Measurements from ENCODE around the gene SENP5. TPM values are rescaled to one million over a fixed set of nuclear protein-coding genes. Genes with fewer than 3 reads are reported as not detected.

Gene SENP5
- total and polyA plus RNA-seq, 2 of the 8 experiments (the other 6 are each of a cell fraction or from before 2014, with no cell fraction given), result 6.7 to 27.3 TPM

- TF ChIP-seq HDAC6 (IDR thresholded peaks at IDR 0.05; ENCODE audit: low read depth, low read length) (no peak), SRF (IDR thresholded peaks at IDR 0.05; ENCODE audit: low read depth, low read length) (peak; percentile 79), TCF12 (IDR thresholded peaks at IDR 0.05; ENCODE audit: low read depth, low read length) (no peak), BRCA1 (IDR thresholded peaks at IDR 0.05; ENCODE audit: low read depth, low read length) (no peak), ASH2L (IDR thresholded peaks at IDR 0.05; ENCODE audit: low read length) (peak; percentile 94), NANOG (IDR thresholded peaks at IDR 0.05; ENCODE audit: insufficient read depth, low read depth, low read length, poor library complexity, severe bottlenecking) (no peak), RBBP5 (IDR thresholded peaks at IDR 0.05; ENCODE audit: borderline replicate concordance, low read depth, low read length) (peak; percentile 97), NRF1 (IDR thresholded peaks at IDR 0.05; ENCODE audit: low read depth, low read length) (no peak), SP4 (IDR thresholded peaks at IDR 0.05; ENCODE audit: low read length) (no peak), SUZ12 (IDR thresholded peaks at IDR 0.05; ENCODE audit: low read length) (no peak), POLR2AphosphoS5 (IDR thresholded peaks at IDR 0.05; ENCODE audit: low read depth, low read length) (peak; percentile 96), SP1 (IDR thresholded peaks at IDR 0.05; ENCODE audit: low read depth, low read length) (no peak), SAP30 (IDR thresholded peaks at IDR 0.05; ENCODE audit: insufficient read depth, insufficient replicate concordance, low read length) (no peak), JUND (IDR thresholded peaks at IDR 0.05; ENCODE audit: low read length) (no peak), CBX5 (IDR thresholded peaks at IDR 0.05; ENCODE audit: low read depth, low read length) (no peak), TAF7 (optimal IDR thresholded peaks at IDR 0.05; ENCODE audit: borderline replicate concordance, low read depth, low read length) (no peak), TEAD4 (IDR thresholded peaks at IDR 0.05; ENCODE audit: low read depth, low read length) (no peak), ZNF274 (IDR thresholded peaks at IDR 0.05; ENCODE audit: borderline replicate concordance, extremely low read depth, low read length) (no peak), BACH1 (IDR thresholded peaks at IDR 0.05; ENCODE audit: low read length) (no peak), CREB1 (IDR thresholded peaks at IDR 0.05) (peak; percentile 97), EP300 (IDR thresholded peaks at IDR 0.05; ENCODE audit: borderline replicate concordance in 1 of 2, low read depth in 2 of 2, low read length in 2 of 2) (no peak), RXRA (IDR thresholded peaks at IDR 0.05; ENCODE audit: insufficient read depth, low read depth, low read length) (no peak), KDM1A (IDR thresholded peaks at IDR 0.05; ENCODE audit: borderline replicate concordance, low read length) (no peak), KDM5A (IDR thresholded peaks at IDR 0.05; ENCODE audit: low read length) (peak; percentile 82), CTBP2 (IDR thresholded peaks at IDR 0.05; ENCODE audit: borderline replicate concordance, insufficient read depth, insufficient read length, low read length) (no peak)
- TF ChIP-seq, protein P1, sequence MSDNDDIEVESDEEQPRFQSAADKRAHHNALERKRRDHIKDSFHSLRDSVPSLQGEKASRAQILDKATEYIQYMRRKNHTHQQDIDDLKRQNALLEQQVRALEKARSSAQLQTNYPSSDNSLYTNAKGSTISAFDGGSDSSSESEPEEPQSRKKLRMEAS (IDR thresholded peaks at IDR 0.05), result no peak; the same call in 1 of the 2 replicates
Measured at GRCh38 chr3:196867507-196868296, at the start of gene SENP5 (continued).
